Sciatic nerve (tissue), 2 donors: ENCODE results near the gene PLEKHO1. TPM values are rescaled to one million over a fixed set of nuclear protein-coding genes. Genes with fewer than 3 reads are reported as not detected.
A peak's percentile ranks its signal among the peaks of the same experiment; 100 is the strongest.

Source experiments
- ATAC-seq: fragments of 200-7000 bp; cut with Tn5 transposase; one replicate; pipeline ENCODE4 v1.9.1; 2020; ENCODE audit warnings: mild to moderate bottlenecking, moderate library complexity
- DNase-seq: peaks from one replicate; pipeline ENCODE4 v3.0.0-alpha.2; 2020; ENCODE audit warnings: low spot score
- intact Hi-C: fragments of 100-400 bp; cut with DNase I; formaldehyde crosslinking; loops from one replicate; pipeline ENCODE4 v1.14.2; 2022
- total RNA-seq: library from RNA; stranded (reverse); fragmentation: NEBNext Ultra II Directional; extraction: Animal tissue kit (Norgen Biotek cat#: 25700); gene quantifications from one replicate; pipeline ENCODE4 v1.2.1, GENCODE V29; 2021
- donor health status: DM: no; HTN: no; CAD: no.
- donor health status: DM: no; HTN: no; CAD: no.

The PLEKHO1 gene
- total RNA-seq, 1 donor from 2014 or later: 53.4 TPM

DNA sequence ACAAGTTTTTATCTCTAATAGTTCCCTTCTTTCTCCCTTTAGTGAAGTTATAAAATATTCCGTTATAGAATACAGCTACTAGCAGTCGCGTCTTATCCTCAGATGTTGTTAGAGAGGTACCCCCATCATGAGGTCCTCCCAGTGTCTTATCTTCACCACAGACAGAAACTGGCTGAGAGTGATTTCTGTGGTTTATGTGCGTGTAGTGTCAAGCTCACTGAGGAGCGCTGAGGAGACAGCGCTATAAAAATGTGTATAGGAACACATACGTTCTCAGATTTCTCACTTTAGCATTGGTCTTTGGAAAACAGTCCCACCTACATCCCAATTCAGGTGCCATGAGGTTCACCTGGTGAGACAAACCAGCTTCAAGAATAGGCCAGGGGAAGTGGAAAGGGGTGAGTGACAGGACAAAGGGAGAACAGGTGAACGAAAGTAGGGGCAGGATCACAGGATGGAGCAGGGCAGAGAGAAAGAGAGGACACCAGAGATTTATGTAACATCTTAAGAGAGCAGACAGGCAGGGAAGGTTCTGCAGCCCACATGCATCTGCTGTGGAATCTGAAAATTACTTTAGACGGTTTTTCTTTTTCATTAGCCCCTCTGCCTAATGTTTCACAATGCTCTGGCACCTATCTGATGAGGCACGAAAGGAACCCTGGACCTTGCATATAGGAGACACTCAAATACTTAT lies 2.7 kb upstream of the PLEKHO1 start:
- ATAC-seq (no peak), DNase-seq (no peak)
- intact Hi-C loops: no loop called here

GRCh38 chr1:150148837-150149270 lies 862 bp upstream of the PLEKHO1 start:
- DNase-seq (no peak), ATAC-seq (peak; percentile 23)
- intact Hi-C loops: no loop called here

GRCh38 chr1:150150133-150151021 lies 661 bp downstream of the PLEKHO1 start:
- ATAC-seq (peak; percentile 20), DNase-seq (peak; percentile 73)
- intact Hi-C loops: no loop called here

- ATAC-seq: peak; percentile 33
- intact Hi-C loops: no loop called here
- DNase-seq: no peak
Measured at GRCh38 chr1:150151291-150152181, 1.8 kb downstream of the PLEKHO1 start.

- ATAC-seq (no peak), DNase-seq (no peak)
- intact Hi-C loops: no loop called here
Measured at GRCh38 chr1:150152182-150152536, 2.4 kb downstream of the PLEKHO1 start.

DNA sequence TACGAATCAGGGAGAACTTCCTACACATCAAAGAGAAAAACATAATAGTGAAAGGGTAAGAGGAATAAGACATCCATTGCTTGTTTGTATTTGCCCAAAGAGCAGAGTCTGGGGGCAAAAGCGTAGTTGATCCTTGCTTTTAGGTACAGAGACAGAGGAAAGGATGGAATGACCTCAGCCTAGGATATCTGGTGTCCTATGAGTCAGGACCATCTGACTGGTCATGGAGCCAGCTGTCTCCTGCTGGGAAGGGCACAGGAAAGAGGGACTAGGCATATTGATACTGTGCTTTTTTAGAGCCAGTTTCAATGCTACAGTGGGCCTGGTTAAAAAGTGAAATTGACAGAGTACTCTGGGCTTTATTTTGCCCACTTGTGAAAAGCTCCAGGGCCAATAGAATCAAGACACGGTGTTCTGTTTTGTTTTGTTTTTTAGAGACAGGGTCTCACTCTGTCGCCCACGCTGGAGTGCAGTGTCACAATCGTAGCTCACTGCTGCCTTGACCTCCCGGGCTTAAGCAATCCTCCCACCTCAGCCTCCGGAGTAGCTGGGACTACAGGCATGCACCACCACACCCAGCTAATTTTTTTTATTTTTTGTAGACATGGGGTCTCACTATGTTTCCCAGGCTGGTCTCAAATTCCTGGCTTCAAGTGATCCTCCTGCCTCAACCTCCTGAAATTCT lies 3.2 kb downstream of the PLEKHO1 start:
- DNase-seq: no peak
- intact Hi-C loops: no loop called here
- ATAC-seq: no peak

DNA sequence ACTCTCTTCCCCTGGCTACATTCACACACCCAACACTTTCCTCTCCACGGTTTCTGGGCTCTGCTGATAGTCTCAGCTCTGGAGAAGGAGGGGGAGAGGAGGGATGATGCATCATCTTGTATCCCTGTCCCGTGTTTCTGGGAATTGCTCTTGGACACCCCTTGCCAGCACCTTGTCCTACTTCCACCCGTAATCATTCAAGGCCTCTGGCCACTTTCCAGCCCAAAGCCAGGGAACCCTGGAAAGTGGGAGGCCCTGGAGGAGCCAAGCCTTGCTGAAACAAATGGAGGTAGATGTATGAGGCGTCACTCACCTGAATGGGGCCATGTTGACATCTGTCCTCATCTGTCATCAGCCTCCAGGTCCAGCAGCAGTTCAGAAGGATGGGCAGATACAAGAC lies 4.4 kb downstream of the PLEKHO1 start:
- no peak for DNase-seq
- no peak for ATAC-seq
- intact Hi-C loops: no loop called here

- intact Hi-C loops: no loop called here
- ATAC-seq (no peak), DNase-seq (no peak)
Measured at GRCh38 chr1:150155413-150156071, 5.8 kb downstream of the PLEKHO1 start.

DNA sequence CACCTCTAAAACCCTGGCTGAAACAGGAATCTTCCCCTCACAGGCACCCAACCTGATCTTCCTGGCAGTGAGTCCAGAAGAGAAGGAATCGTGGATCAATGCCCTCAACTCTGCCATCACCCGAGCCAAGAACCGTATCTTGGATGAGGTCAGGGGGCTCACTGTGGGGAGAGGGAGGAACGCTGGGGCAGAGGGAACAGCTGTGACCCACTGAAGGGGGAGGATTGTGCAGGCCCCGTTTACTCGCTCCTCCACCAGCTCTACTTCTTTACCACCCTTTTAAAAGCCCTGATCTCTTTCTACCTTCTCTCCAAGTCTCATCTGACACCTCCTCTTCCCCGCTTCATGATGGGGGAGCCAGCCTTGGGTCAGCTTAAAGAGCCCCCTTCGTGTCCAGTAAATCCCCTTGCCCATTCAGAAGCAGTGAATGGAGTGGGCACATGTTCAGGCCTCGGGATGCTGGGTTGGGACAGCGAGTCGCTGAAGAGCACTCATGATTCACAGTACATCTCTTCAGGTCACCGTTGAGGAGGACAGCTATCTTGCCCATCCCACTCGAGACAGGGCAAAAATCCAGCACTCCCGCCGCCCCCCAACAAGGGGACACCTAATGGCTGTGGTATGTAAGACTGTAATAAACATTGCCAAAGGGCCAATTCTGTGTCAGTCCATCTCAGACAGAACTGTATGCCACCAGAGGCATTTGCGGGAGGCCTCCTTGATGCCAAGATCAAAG lies 7.3 kb downstream of the PLEKHO1 start:
- intact Hi-C loops: no loop called here
- DNase-seq (no peak), ATAC-seq (no peak)

DNA sequence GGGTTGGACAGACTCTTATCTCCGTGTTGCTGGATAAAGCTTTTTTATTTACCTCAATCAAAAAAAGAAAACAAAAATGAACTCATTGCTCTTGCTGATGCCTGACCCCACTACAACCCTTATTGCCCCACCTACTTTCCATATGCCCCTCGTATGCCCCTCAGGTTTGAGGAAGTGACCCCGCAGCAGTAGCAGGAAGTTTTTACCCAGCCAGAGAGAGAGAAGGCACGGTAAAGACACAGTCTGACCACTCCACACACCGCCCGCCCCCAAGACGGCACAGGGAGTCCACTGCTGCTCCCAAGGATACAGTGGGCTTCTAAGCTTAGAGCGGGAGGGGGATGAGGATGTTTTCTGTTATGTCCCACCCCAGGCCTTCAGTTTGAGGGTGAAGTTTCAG lies 9.8 kb downstream of the PLEKHO1 start:
- DNase-seq (no peak), ATAC-seq (no peak)
- intact Hi-C loops: no loop called here

GRCh38 chr1:150160964-150161621 lies 11.4 kb downstream of the PLEKHO1 start:
- DNase-seq (no peak), ATAC-seq (no peak)
- intact Hi-C loops: no loop called here

DNA sequence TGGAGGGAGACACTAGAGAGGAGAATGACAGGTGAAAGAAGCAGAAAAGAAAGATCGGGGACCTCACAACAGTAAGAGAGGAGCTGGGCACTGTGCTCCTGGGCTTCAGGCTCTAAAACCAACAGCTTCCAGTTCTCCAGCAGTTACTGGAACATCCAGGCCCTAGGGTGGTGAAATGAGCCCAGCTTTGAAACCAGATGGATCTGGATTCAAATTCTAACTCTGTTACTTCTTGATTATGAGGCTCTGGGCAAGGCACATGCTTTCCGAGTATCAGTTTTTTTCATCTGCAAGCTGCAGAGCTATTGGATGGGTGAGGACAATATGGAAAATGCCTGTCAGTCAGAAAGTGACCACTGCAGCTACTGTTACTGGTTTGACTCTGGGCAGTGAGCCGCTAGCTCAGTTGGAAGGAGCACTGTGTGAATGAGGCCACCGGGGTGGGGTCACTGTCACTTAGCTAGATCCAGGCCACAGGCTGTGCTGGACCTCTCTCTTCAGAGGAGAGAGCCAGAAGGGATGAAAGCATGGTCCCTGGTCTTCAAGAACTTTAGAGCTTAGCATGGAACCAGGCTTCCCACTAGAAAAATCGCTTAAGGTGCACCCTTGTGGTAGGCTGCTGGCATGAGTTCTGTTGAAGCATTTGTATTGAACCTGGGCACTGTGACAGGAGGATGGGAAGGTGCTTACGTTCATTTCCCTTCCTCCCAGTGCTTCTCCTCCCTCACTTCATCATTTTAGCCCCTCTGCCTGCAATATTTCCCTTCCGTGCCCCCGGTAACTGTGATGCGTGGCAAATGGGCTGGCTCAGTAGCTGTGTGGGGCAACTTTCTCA lies 12.2 kb downstream of the PLEKHO1 start:
- ATAC-seq: no peak

GRCh38 chr1:150162582-150162861 lies 12.8 kb downstream of the PLEKHO1 start:
- DNase-seq (no peak), ATAC-seq (peak; percentile 1)
- intact Hi-C loops: no loop called here

More for the DNA sequence above, 12.2 kb downstream of the PLEKHO1 start:
- intact Hi-C loops: no loop called here
- no peak for DNase-seq

- DNase-seq (peak; percentile 90), ATAC-seq (peak; percentile 95)
- intact Hi-C loops: no loop called here
Measured at GRCh38 chr1:150162862-150163706, 13.4 kb downstream of the PLEKHO1 start.

GRCh38 chr1:150164224-150164623 lies 14.5 kb downstream of the PLEKHO1 start:
- intact Hi-C loops: no loop called here
- ATAC-seq (peak; percentile 10), DNase-seq (no peak)

DNA sequence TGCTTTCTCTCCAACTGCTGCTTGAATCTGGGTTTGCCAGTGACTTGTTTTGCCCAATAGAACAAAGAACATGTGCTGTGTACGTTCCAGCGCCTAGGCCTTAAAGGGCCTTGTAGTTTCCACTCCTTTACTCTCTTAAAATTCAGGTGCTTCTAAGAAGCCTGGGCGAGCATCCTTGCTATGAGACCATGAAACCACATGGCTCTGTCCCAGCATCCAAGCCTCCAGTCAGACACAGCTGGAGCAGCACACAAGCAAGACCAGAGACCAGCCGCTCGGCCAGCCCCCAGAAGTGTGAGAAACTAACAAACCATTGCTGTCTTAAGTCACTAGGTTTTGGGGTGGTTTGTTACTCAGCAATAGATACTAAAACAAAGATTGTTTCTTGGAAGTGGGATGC lies 15.1 kb downstream of the PLEKHO1 start:
- no peak for ATAC-seq
- intact Hi-C loops: no loop called here
- no peak for DNase-seq
